ENCODE results near the gene MXI1.

- TF ChIP-seq EZH2phosphoT487 (IDR thresholded peaks at IDR 0.05; ENCODE audit: unreplicated experiment) (no peak), CTCF (conservative IDR thresholded peaks at IDR 0.05; ENCODE audit: low read depth in 2 of 2) (no peak), EZH2 (IDR thresholded peaks at IDR 0.05; ENCODE audit: low read depth, unreplicated experiment) (no peak), POLR2AphosphoS5 (IDR thresholded peaks at IDR 0.05; ENCODE audit: low read depth) (no peak), JUNB (IDR thresholded peaks at IDR 0.05; ENCODE audit: unreplicated experiment) (no peak), REST (IDR thresholded peaks at IDR 0.05; ENCODE audit: unreplicated experiment) (no peak), ZNF331 (CRISPR knock-in tag; IDR thresholded peaks at IDR 0.05; ENCODE audit: low read depth) (no peak), NANOG (IDR thresholded peaks at IDR 0.05; ENCODE audit: borderline replicate concordance) (no peak)
Observed at GRCh38 chr10:110218632-110219031, 11.2 kb downstream of the MXI1 start.

All from GM23338 (cell line).